Activated CD4-positive, alpha-beta T cell treated with anti-CD3 and anti-CD28 coated beads, Interleukin-10, Interleukin-2, amounts not matched to agents 100 ng/mL and 50 ng/mL, durations not matched to agents 16 hours and 8 hours (primary cell): ENCODE measurements around the gene SOHLH2.

ENCODE experiments used
- DNase-seq: peaks from one replicate; pipeline ENCODE4 v3.0.0-alpha.2; 2020

The SOHLH2 gene

GRCh38 chr13:36131222-36131930 is 83.0 kb downstream of the SOHLH2 start, which contains the start of gene DCLK1:
Gene DCLK1 (minus strand): TSS chr13:36131382.
- no peak for DNase-seq

- DNase-seq, result no peak
These were observed 83.7 kb downstream of the SOHLH2 start for GRCh38 chr13:36130552-36131221.

- DNase-seq, result no peak
These were observed 84.2 kb downstream of the SOHLH2 start for GRCh38 chr13:36130193-36130551.

- DNase-seq, result no peak
These were observed 84.8 kb downstream of the SOHLH2 start for GRCh38 chr13:36129539-36129938.

GRCh38 chr13:36126491-36126890 is 87.9 kb downstream of the SOHLH2 start:
- DNase-seq, result no peak

GRCh38 chr13:36125841-36126240 is 88.5 kb downstream of the SOHLH2 start:
- no peak for DNase-seq

GRCh38 chr13:36124236-36124822 is 90.0 kb downstream of the SOHLH2 start:
- DNase-seq, result no peak
